Measurements from ENCODE around the gene TMEM132C. TPM values are rescaled to one million over a fixed set of nuclear protein-coding genes. Genes with fewer than 3 reads are reported as not detected.

Gene TMEM132C
- total and polyA plus RNA-seq, 2 of the 8 experiments (the other 6 are each of a cell fraction or from before 2014, with no cell fraction given) = 0.23 to 0.76 TPM

DNA sequence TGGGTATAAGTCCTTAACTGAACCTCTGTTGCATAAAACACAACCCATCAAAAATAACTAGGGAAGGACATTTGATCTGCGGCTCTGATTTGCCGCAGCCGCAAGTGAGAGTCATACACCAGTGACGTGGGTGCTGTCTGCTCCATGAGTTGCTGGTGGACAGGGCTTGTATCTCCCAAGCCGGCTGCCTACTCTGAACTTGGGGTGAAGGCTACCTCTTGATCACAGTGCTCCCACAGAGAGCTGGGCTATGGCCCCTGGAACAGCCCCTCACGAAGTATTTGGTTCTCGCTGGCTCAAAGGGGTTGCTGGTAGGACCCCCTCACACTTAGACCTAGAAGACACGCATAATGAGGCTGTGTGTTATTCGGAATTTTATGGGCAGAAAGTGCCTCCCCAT, 118.8 kb downstream of the TMEM132C start:
- Histone ChIP-seq H4K20me1 (replicated peaks in 1 of 2; ENCODE audit: control insufficient read depth in 1 of 2, insufficient read depth in 2 of 2, low read length in 2 of 2) (peaks cover 0 to 5% of the 10 kb centered on the region in 2 experiments), H3K14ac (ENCODE audit: insufficient read length) (no peak overlapping the region)
- no peak for FAIRE-seq

More for the DNA sequence above, 118.8 kb downstream of the TMEM132C start:
- Histone ChIP-seq H3K56ac (replicated peaks; ENCODE audit: insufficient read length, low read depth, low read length) (no peak overlapping the region), H4K8ac (ENCODE audit: extremely low read depth, insufficient read depth, low read length) (no peak overlapping the region), H3K79me2 (ENCODE audit: control insufficient read depth in 1 of 2, insufficient read depth in 2 of 2, low read length in 2 of 2) (no peaks in the 10 kb centered on the region), H2BK20ac (ENCODE audit: low read length) (no peak overlapping the region), H3K4me3 (ENCODE audit: extremely low read depth in 1 of 4, insufficient read depth in 2 of 4, low read depth in 3 of 4, low read length in 4 of 4) (no peak overlapping the region), H2BK15ac (ENCODE audit: low read length) (no peak overlapping the region), H2BK5ac (ENCODE audit: low read depth, low read length) (no peak overlapping the region), H3K4ac (replicated peaks; ENCODE audit: insufficient read length, low read depth, low read length) (no peak overlapping the region), H3K23ac (ENCODE audit: insufficient read length) (no peak overlapping the region), H2BK120ac (replicated peaks; ENCODE audit: low read depth, low read length) (no peak overlapping the region), H2AFZ (ENCODE audit: low read length) (no peak overlapping the region), H3K9me3 (ENCODE audit: insufficient read depth in 2 of 2, low read depth in 1 of 2, low read length in 1 of 2) (no peaks in the 10 kb centered on the region), H2BK12ac (ENCODE audit: low read depth, low read length) (no peak overlapping the region), H4K91ac (replicated peaks; ENCODE audit: insufficient read length, low read length) (no peak overlapping the region), H4K5ac (ENCODE audit: insufficient read length, low read depth, low read length) (no peak overlapping the region), H3K18ac (ENCODE audit: extremely low read depth, low read length) (no peak overlapping the region), H2AK5ac (ENCODE audit: low read depth, low read length) (no peak overlapping the region), H3K4me1 (replicated peaks in 1 of 4; ENCODE audit: control insufficient read depth in 3 of 4, insufficient read depth in 4 of 4, low read length in 3 of 4) (peaks cover 1 to 5% (median 3%) of the 10 kb centered on the region in 4 experiments; a peak in 4 of 7 replicates), H3K4me2 (ENCODE audit: insufficient read depth in 1 of 2, low read depth in 2 of 2, low read length in 2 of 2) (no peak overlapping the region), H3K9ac (replicated peaks in 1 of 4; ENCODE audit: extremely low read depth in 1 of 4, low read depth in 3 of 4, low read length in 3 of 4) (no peak overlapping the region), H3K27ac (ENCODE audit: low read depth, low read length) (no peak overlapping the region), H3K79me1 (ENCODE audit: low read depth, low read length) (no peaks in the 10 kb centered on the region), H3K27me3 (replicated peaks in 1 of 4; ENCODE audit: control insufficient read depth in 3 of 4, extremely low read depth in 1 of 4, insufficient read depth in 3 of 4, low read length in 3 of 4) (peaks cover 0 to 9% (median 5%) of the 10 kb centered on the region in 4 experiments; a peak in 5 of 7 replicates), H3K23me2 (ENCODE audit: low read depth, low read length) (0 out of 2 replicates have a peak, but pooled peaks cover 3% of the 10 kb centered on the region), H3K36me3 (ENCODE audit: control insufficient read depth in 2 of 4, insufficient read depth in 4 of 4, low read length in 3 of 4) (no peaks in the 10 kb centered on the region)
- no peak for DNase-seq (ENCODE audit: low read depth in 1 of 2, low spot score in 2 of 2)
- no peak for TF ChIP-seq CHD1 (IDR thresholded peaks at IDR 0.05; ENCODE audit: low read depth, low read length)
- TF ChIP-seq, protein P1, sequence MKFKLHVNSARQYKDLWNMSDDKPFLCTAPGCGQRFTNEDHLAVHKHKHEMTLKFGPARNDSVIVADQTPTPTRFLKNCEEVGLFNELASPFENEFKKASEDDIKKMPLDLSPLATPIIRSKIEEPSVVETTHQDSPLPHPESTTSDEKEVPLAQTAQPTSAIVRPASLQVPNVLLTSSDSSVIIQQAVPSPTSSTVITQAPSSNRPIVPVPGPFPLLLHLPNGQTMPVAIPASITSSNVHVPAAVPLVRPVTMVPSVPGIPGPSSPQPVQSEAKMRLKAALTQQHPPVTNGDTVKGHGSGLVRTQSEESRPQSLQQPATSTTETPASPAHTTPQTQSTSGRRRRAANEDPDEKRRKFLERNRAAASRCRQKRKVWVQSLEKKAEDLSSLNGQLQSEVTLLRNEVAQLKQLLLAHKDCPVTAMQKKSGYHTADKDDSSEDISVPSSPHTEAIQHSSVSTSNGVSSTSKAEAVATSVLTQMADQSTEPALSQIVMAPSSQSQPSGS (IDR thresholded peaks at IDR 0.05; ENCODE audit: low read length) = no peak
- no peak for TF ChIP-seq CTBP2 (IDR thresholded peaks at IDR 0.05; ENCODE audit: borderline replicate concordance, insufficient read depth, insufficient read length, low read length)
- TF ChIP-seq BACH1 (IDR thresholded peaks at IDR 0.05; ENCODE audit: low read length) = no peak
- no peak for TF ChIP-seq SRF (IDR thresholded peaks at IDR 0.05; ENCODE audit: low read depth, low read length)
- WGBS, 2 experiments (ENCODE audit: extremely low coverage in 1 of 2, insufficient coverage in 1 of 2, insufficient read length in 1 of 2, insufficient replicate concordance in 2 of 2, low coverage in 1 of 2, low lambda C conversion rate in 2 of 2, missing lambda C conversion rate in 1 of 2) = 98% methylated on average over 9 of the region's 9 CpGs; no CpG with 5 or more reads in 1 of the 2 experiments
- POLR2A ChIA-PET (ENCODE audit: partially characterized antibody) = no interaction called here
- CTCF ChIA-PET (ENCODE audit: partially characterized antibody) = interaction anchor here (1.5 kb wide), 1 partner anchor 126 kb away, joined by 3 read pairs; no protein-coding TSS in a partner anchor
